Stomach (tissue), 9 donors: Measurements from ENCODE around the gene MLST8. TPM values are rescaled to one million over a fixed set of nuclear protein-coding genes. Genes with fewer than 3 reads are reported as not detected.

ENCODE experiments used
- DNase-seq, 2 donors: peaks; one replicate each; pipeline versions ENCODE4 v3.0.0 to v3.0.0-alpha.2; 2013 to 2019
- H3K27ac ChIP-seq, 5 donors: fragments of 200-600 bp in 4 of 5; sonication (generic) in 4 of 5; one replicate each; pipeline ENCODE4 v1.5.1; 2013 to 2019; ENCODE audit warnings: mild to moderate bottlenecking in 1 of 5, moderate library complexity in 1 of 5
- H3K27me3 ChIP-seq, 3 donors: fragments of 200-600 bp; sonication (generic); one replicate each; pipeline ENCODE4 v1.5.1; 2017 to 2019; ENCODE audit warnings: mixed run types in 1 of 3
- H3K36me3 ChIP-seq, 4 donors: fragments of 200-600 bp; sonication (generic); 1 replicate in 3 of 4; 2 replicates in 1 of 4; pipeline ENCODE4 v1.5.1; 2016 to 2019
- H3K4me1 ChIP-seq, 4 donors: fragments of 200-600 bp; sonication (generic); one replicate each; pipeline ENCODE4 v1.5.1; 2016 to 2019
- H3K4me3 ChIP-seq, 4 donors: fragments of 200-600 bp; sonication (generic) in 3 of 4; one replicate each; pipeline ENCODE4 v1.5.1; 2016 to 2019; ENCODE audit warnings: mild to moderate bottlenecking in 1 of 4
- H3K9me3 ChIP-seq, 4 donors: fragments of 200-600 bp; sonication (generic); one replicate each; pipeline ENCODE4 v1.5.1; 2016 to 2019
- CTCF ChIP-seq, 7 experiments: fragments of 450-650 bp in 4 of 7; fragments of 200-600 bp in 3 of 7; sonication (generic) in 3 of 7; IDR thresholded peaks; one replicate each; pipeline ENCODE4 v1.5.1; 2016 to 2019; ENCODE audit warnings: antibody characterized with exemption in 7 of 7, control low read depth in 2 of 7, mild to moderate bottlenecking in 1 of 7
- EP300 ChIP-seq: sonication (generic); formaldehyde crosslinking; IDR thresholded peaks from one replicate; pipeline ENCODE4 v1.6.1; 2017; ENCODE audit warnings: antibody characterized with exemption
- POLR2A ChIP-seq, 4 donors: fragments of 450-650 bp; IDR thresholded peaks; one replicate each; pipeline ENCODE4 v1.6.1; 2016; ENCODE audit warnings: antibody characterized with exemption in 4 of 4, control low read depth in 2 of 4, mild to moderate bottlenecking in 1 of 4, moderate library complexity in 1 of 4
- POLR2AphosphoS5 ChIP-seq, 3 donors: sonication (generic); formaldehyde crosslinking; IDR thresholded peaks; one replicate each; pipeline ENCODE4 v1.6.1; 2016; ENCODE audit warnings: antibody characterized with exemption in 3 of 3
- WGBS, 5 donors: extraction: QIAGEN DNeasy Blood & Tissue Kit in 3 of 5; methylation state at CpG; one replicate each; pipeline versions ENCODE4 v1.1.5 to v1.1.7; 2013 to 2018; 5-methylcytosine and 5-hydroxymethylcytosine counted together
- intact Hi-C: fragments of 100-400 bp; cut with DNase I; formaldehyde crosslinking; loops from one replicate; pipeline ENCODE4 v1.15.1; 2023; ENCODE audit warnings: low total_unique reads
- polyA plus RNA-seq, 3 donors: library from polyadenylated mRNA; stranded (reverse); fragments of 200-250 nt; gene quantifications; one replicate each; pipeline ENCODE4 v1.2.3, GENCODE V29; 2013
- total RNA-seq, 5 donors: library from RNA; depleted of rRNA; stranded (reverse); fragments of >200 nt; gene quantifications; one replicate each; pipeline versions ENCODE4 v1.1.0 to v1.2.3, GENCODE V29; 2014 to 2016
- donor health status: healthy with polysubstance abuse.
- donor health status: Bipolar disorder and iron deficiency.
- donor health status: healthy.

MLST8 gene
- total and polyA plus RNA-seq, 8 donors, result 7.5 to 235 (median 55.8) TPM

DNA sequence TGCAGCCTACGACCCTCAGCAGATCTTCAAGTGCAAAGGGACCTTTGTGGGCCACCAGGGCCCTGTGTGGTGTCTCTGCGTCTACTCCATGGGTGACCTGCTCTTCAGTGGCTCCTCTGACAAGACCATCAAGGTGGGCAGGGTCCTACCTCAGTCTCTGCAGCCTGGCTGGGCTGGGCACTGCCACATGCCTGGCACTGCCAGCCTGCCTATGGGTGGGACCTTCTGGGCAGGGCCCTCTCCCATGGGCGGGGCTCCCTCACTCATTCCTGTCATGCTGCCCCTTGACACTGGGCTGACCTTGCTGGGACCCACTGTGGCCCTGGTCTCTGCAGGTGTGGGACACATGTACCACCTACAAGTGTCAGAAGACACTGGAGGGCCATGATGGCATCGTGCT, 31.3 kb upstream of the MLST8 start:
- TF ChIP-seq EP300, result no peak
- TF ChIP-seq POLR2A (IDR thresholded peaks at IDR 0.05), result no peak
- TF ChIP-seq POLR2AphosphoS5 (IDR thresholded peaks at IDR 0.05), result no peak
- TF ChIP-seq CTCF (IDR thresholded peaks at IDR 0.05), result no peak
- peaks cover 70 to 94% (median 93%) of the 10 kb centered on the region in 4 donors for H3K36me3 ChIP-seq
- H3K4me3 ChIP-seq, result no peak overlapping the region
- WGBS, 5 donors, result 63 to 97% (median 89%) methylated on average over 2 to 4 of the region's 4 CpGs
- H3K4me1 ChIP-seq, result peaks cover 0 to 13% (median 5%) of the 10 kb centered on the region in 4 donors
- intact Hi-C loops, result no loop called here
- no peak for DNase-seq
- peaks cover 0 to 8% (median 0%) of the 10 kb centered on the region in 3 donors for H3K27me3 ChIP-seq
- no peak overlapping the region for H3K27ac ChIP-seq
- H3K9me3 ChIP-seq, result no peaks in the 10 kb centered on the region

- TF ChIP-seq POLR2AphosphoS5 (IDR thresholded peaks at IDR 0.05) (no peak), POLR2A (IDR thresholded peaks at IDR 0.05) (no peak), CTCF (IDR thresholded peaks at IDR 0.05) (no peak), EP300 (no peak)
- peaks cover 0 to 13% (median 5%) of the 10 kb centered on the region in 4 donors for H3K4me1 ChIP-seq
- no peaks in the 10 kb centered on the region for H3K9me3 ChIP-seq
- no peak overlapping the region for H3K27ac ChIP-seq
- peaks cover 0 to 13% (median 0%) of the 10 kb centered on the region in 3 donors for H3K27me3 ChIP-seq
- DNase-seq, result no peak
- WGBS, 5 donors, result 88 to 93% (median 89%) methylated on average over 15 to 21 of the region's 21 CpGs
- no peak overlapping the region for H3K4me3 ChIP-seq
- H3K36me3 ChIP-seq, result peaks cover 70 to 88% (median 87%) of the 10 kb centered on the region in 4 donors
- intact Hi-C loops, result no loop called here
These were observed 30.7 kb upstream of the MLST8 start for GRCh38 chr16:2174396-2175131.

DNA sequence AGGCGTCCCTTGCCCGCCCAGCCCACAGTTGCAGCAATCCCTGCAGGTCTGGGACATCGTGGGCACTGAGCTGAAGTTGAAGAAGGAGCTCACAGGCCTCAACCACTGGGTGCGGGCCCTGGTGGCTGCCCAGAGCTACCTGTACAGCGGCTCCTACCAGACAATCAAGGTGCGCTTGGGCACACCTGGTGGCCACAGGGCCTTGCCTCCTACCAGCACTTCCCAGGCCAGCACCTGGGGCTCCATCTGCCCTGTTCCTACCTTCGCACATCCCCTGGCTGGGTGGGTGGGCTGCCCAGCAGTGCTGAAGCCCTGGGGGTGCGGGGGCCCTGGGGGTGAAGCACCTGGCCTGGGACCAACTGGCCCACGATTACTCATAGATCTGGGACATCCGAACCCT, 29.8 kb upstream of the MLST8 start:
- Histone ChIP-seq H3K27ac (no peak overlapping the region), H3K4me1 (peaks cover 0 to 13% (median 5%) of the 10 kb centered on the region in 4 donors), H3K9me3 (no peaks in the 10 kb centered on the region), H3K36me3 (peaks cover 67 to 79% (median 78%) of the 10 kb centered on the region in 4 donors), H3K4me3 (no peak overlapping the region), H3K27me3 (peaks cover 0 to 13% (median 0%) of the 10 kb centered on the region in 3 donors)
- TF ChIP-seq EP300, result no peak
- WGBS, 5 donors, result 91 to 97% (median 93%) methylated on average over 5 to 10 of the region's 10 CpGs
- no peak for DNase-seq
- intact Hi-C loops, result no loop called here

- no peak overlapping the region for H3K4me3 ChIP-seq
- 87 to 96% (median 95%) methylated on average over 17 to 23 of the region's 23 CpGs for whole genome bisulfite sequencing, 5 donors
- DNase-seq, result no peak
- no peak for TF ChIP-seq CTCF (IDR thresholded peaks at IDR 0.05)
- TF ChIP-seq POLR2AphosphoS5 (IDR thresholded peaks at IDR 0.05), result no peak
- TF ChIP-seq POLR2A (IDR thresholded peaks at IDR 0.05), result no peak
- no peak for TF ChIP-seq EP300
- intact Hi-C loops, result no loop called here
- peaks cover 61 to 73% (median 72%) of the 10 kb centered on the region in 4 donors for H3K36me3 ChIP-seq
- H3K27ac ChIP-seq, result no peak overlapping the region
- H3K4me1 ChIP-seq, result peaks cover 0 to 13% (median 5%) of the 10 kb centered on the region in 4 donors
- H3K9me3 ChIP-seq, result no peaks in the 10 kb centered on the region
- peaks cover 0 to 13% (median 0%) of the 10 kb centered on the region in 3 donors for H3K27me3 ChIP-seq
These were observed 29.2 kb upstream of the MLST8 start for GRCh38 chr16:2176047-2176446.

GRCh38 chr16:2177101-2177500, 28.2 kb upstream of the MLST8 start:
- no peak overlapping the region for H3K4me3 ChIP-seq
- WGBS, 5 donors, result 88 to 94% (median 91%) methylated on average over 18 of the region's 18 CpGs
- H3K36me3 ChIP-seq, result peaks cover 57 to 62% (median 61%) of the 10 kb centered on the region in 4 donors
- no peak for TF ChIP-seq POLR2AphosphoS5 (IDR thresholded peaks at IDR 0.05)
- TF ChIP-seq EP300, result no peak
- no peak for DNase-seq
- peaks cover 0 to 13% (median 0%) of the 10 kb centered on the region in 3 donors for H3K27me3 ChIP-seq
- H3K27ac ChIP-seq, result no peak overlapping the region
- H3K4me1 ChIP-seq, result peaks cover 0 to 13% (median 5%) of the 10 kb centered on the region in 4 donors
- intact Hi-C loops, result no loop called here
- H3K9me3 ChIP-seq, result no peaks in the 10 kb centered on the region
